Measurements from ENCODE around the gene PSME3.
A peak's percentile ranks its signal among the peaks of the same experiment; 100 is the strongest.

Gene PSME3

DNA sequence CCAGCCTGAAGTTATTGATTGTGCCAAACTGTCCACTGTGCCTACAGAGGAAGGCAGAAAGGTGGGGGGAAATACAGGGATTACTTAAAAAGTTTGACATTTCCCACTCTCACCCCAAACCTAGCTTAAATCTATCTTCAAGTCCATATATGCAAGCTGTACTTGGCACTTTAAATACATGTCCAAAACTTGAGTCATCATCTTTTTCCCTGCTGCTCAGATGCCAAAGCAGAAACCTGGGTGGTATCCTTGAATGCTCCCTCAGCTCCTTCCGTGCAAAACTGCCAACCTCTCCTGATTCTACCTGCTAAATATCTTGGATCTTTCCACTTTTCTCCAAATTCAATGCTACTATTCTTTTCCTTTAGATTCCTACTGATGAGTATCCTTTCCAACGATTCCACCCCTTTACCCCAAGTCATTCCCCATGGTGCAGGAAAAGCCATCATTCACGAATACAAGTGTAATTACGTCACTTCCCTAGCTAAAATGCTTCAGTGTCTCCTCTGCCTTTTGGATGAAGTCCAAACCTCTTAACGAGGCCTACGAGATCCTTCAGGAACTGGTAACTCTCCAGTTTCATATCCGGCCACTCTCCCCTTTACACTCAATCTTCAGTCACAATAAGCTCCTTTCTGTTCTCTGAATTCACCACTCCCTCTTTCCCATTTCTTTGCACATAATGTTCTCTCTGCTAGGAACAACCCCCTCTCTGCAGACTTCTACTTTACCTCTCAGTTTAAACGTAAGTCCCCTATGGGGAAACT lies 18.4 kb upstream of the PSME3 start:
- no peak for DNase-seq (ENCODE audit: low read depth in 1 of 2, low spot score in 1 of 2)

DNA sequence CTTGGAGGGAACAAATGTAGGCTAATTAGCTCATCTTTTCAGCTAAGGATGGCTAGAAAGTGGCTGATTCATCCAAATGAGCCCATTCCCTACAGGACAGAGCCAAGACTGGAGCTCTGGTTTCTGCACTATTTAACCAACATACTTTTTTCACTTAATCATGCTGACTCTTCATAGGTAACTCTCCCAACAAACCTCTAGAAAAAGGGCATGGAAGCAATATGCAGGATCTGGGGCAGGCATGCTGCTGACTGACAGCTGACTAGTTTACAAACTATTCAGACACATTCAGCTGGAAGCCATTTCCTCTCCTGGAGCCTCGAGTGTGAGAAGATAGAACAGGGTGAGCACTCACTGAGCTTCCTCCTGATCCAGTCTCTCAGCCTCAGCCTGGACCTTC lies 15.3 kb upstream of the PSME3 start:
- DNase-seq (ENCODE audit: low read depth in 1 of 2, low spot score in 1 of 2): no peak

DNA sequence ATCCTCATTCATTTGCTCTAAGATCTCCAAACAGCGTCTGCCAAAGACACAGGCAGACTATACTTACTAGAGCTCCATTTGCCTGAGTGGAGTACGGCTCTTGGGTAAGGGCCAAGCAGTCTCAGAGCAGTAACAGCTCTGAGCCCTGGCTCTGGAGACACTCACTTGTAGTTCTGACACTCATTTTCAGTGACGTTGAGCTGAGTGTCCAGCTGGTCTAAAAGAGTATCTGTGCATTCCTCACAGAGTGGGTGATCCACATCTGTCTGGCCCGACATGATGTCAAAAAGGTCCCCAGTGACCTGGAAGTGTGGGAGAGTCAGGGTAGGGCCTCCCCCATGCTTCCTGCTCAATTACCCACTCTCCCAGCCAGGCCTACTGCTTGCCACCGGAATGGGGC lies 14.8 kb upstream of the PSME3 start:
- DNase-seq (ENCODE audit: low read depth in 1 of 2, low spot score in 1 of 2): no peak

DNA sequence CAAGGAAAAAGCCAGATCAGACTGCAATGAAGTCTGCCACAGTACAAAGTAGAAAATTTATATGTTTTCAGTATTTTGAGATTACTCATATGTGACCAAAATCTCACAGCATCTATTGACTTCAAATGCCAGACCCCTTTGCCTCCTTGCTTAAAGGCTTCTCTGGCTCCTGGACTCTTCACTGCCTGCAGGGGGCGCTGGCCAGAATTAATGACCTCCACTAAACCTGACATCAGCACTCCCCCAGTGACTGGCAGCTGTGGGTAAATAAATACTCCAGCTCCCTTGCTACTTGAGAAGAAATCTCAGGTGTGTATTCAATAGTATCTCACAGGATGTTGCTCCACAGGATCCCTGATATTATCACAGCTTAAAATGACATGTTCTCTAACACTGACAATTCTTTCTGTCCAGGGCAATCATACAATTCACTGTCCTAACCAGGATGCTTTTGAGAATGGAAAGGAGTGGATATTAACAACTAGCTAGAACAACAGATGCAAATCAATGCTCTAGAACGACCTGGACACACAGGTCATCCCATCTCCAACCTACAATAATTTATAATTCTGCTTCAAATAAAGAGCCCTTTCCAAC lies 13.2 kb upstream of the PSME3 start:
- DNase-seq (ENCODE audit: low read depth in 1 of 2, low spot score in 1 of 2): peak; percentile 11 to 49

DNA sequence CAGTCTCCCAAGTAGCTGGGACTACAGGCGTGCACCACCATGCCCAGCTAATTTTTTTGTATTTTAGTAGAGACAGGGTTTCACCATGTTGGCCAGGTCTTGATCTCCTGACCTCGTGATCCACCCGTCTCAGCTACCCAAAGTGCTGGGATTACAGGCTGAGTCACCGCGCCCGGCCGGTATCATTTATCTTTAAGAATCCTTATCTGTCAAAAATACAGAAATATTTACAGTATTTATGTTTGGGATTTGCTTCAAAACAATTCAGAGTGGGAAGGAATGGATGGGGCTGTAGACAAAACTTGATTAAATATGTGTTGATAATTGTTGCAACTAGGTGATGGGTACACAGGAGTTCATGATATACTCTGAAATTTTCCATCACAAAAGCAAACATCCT lies 12.0 kb upstream of the PSME3 start:
- DNase-seq (ENCODE audit: low read depth in 1 of 2, low spot score in 1 of 2): no peak

DNA sequence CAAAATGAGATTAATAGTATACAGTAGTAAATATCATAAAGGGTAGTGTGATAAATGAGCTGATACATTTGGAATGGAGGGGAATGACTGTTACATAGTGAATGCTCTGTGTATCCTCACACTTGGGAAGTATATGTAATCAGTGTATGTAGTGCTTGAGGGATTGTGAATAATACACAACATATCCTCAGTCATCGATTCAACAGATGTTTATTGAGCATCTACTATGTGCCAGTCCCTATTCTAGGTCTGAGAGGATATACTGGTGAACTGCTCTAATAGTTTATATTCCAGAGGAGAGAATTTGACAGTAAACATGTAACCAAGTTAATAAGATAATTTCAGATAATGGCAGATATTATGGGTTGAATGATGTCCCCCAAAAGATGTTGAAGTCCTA lies 5.7 kb upstream of the PSME3 start:
- DNase-seq (ENCODE audit: low read depth in 1 of 2, low spot score in 1 of 2): no peak

DNA sequence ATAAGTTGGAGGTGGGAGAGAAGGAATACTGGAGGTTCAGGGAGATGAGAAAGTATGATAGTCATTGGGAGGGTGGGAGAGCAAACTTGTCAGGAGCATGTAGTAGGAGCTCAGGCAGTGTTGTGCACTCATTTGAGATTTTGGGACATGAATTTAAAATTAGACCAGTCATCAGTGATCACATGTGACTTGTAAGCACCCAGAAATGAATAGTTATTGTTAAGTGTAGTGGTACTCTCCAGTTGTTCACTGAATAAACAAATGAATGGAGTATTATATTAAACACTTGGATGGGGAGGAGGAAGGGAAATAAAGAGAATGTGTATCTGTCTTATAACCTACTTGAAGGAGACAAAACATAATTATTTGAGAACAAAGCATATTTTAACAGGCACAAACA lies 2.2 kb upstream of the PSME3 start:
- no peak for DNase-seq (ENCODE audit: low read depth in 1 of 2, low spot score in 1 of 2)

DNA sequence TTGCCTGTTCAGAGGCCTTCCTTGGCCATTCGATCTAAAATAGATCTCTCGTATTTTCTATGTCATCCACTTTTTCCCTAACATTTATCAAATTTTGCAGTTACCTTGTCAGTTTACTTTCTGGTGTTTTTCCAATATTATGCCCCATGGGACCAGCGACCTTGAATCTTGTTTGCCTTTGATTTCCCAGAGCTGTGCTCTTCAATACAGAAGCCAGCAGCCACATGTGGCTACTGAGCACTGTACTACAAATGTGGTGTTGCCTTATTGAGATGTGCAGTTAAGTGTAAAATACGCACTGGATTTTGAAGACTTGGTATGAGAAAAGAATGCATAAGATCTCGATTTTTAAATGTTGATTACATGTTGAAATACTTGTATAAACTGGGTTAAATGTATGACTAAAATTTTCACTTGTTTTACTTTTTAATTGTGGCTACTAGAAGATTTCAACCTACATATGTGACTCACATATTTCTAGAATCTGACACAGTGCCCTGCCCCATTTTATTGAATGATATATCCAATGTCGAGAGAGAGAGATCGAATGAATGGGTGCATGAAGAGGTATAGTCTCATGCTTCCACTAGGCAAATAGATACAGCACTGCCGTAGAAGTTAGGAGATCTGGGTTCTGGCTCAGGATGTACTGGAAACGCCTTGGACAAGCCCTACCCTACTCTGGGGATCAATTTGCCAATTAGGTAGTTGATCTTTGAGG lies 824 bp upstream of the PSME3 start:
- DNase-seq (ENCODE audit: low read depth in 1 of 2, low spot score in 1 of 2): no peak

DNA sequence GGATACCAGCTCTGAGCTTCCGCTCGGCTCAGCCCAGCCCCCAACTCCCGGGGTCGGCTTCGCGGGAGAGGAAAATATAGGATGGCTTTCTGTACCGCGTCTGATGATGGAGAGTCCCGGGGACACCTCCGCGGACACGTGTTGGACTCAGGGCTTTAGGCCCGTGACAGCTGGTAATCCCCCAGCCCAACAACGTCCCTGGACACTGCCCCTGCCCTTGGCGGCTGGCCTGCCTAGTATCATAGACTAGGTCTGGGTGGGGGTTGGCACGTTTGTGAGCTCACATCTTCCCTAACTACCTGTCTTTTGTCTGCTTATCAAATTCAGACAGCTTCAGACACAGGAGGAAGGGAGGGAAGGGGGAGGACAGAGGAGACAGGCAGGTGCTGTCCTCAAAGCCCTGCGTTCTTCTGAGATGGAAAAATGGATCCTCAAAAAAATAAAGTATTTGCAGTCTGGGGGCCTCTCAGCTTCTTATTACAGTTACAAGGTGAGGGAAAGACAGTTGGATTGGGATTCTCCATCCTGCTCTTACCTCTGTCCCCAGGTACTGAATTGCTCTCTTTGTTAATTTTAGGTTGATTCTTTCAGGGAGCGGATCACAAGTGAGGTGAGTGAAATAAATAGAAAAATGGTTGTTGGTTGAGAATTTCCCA lies 698 bp downstream of the PSME3 start:
- no peak for DNase-seq (ENCODE audit: low read depth in 1 of 2, low spot score in 1 of 2)

DNA sequence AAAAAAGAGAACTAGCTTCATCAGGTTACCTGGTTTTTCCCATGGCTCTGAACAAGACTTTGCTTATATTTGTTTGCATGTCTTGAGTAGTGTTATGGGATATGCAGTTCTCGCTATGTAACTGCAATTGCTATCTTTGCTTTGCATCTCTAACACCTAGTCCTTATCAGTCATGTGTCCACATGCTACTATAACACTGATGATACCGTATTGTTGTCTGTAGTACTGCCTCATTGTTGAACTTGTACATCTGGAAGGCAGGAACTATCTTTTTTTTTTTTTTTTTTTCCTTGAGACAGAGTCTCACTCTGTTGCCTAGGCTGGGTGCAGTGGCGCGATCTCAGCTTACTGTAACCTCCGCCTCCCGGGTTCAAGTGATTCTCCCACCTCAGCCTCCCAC lies 2.5 kb downstream of the PSME3 start:
- no peak for DNase-seq (ENCODE audit: low read depth in 1 of 2, low spot score in 1 of 2)

DNA sequence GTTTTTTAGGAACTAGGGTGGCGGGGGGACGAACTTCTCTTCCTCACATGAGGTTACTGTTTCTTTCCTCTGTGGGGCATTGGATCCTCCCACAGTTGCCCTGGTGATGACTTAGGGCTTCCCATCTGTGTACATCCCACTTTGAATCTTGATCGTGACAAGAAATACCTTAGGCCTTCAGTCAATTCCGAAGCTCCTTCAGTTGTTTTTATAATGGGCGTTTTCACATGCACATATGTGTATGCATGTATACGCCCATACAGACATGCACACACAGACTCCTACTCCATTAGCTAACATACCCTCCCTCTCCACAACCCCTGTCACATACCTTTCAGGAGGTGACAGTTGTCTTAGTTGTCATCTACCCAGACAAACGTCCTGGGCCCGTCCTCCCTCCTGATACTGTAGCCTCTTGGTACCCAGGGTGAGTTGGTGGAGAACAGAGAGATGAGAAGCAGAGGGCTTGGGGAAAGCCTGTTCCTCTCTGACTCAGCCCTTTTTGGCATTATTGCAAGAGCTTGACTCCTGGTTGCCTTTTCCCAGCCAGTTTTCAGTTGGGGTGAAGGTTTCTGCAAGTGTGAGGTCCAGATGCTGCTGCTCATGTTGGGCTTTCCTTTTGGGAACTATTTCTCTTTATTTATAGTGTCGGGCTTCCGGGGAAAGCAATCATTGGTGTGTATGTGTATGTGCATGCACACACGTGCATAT lies 8.9 kb downstream of the PSME3 start:
- DNase-seq (ENCODE audit: low read depth in 1 of 2, low spot score in 1 of 2): no peak

DNA sequence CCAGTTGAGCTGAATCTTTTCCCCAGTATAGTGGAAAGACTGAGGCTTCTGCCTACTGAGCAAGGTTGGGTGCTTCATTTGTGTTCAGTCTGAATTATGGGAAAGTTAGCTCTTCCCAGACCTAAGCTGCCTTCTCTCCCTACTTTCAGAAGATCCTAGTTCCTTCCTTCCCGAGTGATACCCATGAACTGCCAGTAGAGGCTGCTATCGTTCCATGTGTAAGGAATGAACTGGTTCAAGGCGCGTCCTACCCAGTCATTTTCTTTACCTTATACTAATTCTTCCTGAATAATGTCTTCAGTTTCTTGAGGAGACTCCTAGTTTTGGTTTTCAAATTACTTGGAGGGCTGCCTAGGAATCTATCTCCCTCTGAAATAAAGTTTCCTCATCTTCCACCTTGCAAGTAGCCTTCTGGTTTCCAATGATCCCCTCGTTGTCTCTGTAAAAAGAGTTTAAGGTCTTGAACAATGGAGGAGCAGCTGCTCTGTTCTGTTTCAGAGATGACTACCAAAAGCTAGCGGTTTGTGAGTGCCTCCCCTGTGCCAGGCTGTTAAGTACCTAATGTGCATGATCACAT lies 10.2 kb downstream of the PSME3 start:
- no peak for DNase-seq (ENCODE audit: low read depth in 1 of 2, low spot score in 1 of 2)

DNA sequence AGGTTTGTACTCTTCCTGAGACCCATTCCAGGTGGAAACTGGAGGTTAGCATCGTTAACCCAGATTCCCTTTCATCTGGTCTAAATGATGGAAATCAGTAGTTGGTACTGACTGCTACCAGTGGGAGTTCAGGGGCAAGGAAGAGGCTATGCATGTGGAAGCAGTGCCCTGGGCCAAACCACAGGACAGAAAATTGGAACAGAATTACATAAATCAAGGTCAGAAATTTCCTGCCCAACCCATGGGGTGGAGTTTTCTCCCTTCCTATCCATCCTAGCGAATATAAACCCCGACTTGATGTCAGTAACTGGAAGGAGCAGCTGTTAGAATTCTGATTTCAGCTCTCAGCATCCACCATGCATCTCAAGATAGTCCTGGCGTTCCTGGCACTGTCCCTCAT lies 11.1 kb downstream of the PSME3 start, which contains the start of gene AOC2:
Gene AOC2, plus strand, starts transcription at position 310 of the 400 bp plus-strand sequence. Its CDS starts 47 bp downstream, at position 357.
- DNase-seq (ENCODE audit: low read depth in 1 of 2, low spot score in 1 of 2): no peak

DNA sequence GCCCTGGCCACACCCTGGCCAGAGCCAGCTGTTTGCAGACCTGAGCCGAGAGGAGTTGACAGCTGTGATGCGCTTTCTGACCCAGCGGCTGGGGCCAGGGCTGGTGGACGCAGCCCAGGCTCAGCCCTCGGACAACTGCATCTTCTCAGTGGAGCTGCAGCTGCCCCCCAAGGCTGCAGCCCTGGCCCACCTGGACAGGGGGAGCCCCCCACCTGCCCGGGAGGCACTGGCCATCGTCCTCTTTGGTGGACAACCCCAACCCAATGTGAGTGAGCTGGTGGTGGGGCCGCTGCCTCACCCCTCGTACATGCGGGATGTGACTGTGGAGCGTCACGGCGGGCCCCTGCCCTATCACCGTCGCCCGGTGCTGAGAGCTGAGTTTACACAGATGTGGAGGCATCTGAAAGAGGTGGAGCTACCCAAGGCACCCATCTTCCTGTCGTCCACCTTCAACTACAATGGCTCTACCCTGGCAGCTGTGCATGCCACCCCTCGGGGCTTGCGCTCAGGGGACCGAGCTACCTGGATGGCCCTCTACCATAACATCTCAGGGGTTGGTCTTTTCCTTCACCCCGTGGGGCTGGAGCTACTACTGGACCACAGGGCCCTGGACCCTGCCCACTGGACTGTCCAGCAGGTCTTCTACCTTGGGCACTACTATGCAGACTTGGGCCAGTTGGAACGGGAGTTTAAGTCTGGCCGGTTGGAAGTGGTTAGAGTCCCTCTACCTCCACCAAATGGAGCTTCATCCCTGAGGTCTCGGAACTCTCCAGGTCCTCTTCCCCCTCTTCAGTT lies 11.8 kb downstream of the PSME3 start:
- no peak for DNase-seq (ENCODE audit: low read depth in 1 of 2, low spot score in 1 of 2)

DNA sequence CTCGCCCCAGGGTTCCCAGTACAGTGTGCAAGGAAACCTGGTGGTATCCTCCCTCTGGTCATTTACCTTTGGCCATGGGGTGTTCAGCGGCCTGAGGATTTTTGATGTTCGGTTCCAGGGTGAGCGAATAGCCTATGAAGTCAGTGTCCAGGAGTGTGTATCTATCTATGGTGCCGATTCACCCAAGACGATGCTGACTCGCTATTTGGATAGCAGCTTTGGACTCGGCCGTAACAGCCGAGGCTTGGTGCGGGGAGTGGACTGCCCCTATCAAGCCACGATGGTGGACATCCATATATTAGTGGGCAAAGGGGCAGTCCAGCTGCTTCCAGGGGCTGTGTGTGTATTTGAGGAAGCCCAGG lies 12.3 kb downstream of the PSME3 start:
- DNase-seq (ENCODE audit: low read depth in 1 of 2, low spot score in 1 of 2): no peak

DNA sequence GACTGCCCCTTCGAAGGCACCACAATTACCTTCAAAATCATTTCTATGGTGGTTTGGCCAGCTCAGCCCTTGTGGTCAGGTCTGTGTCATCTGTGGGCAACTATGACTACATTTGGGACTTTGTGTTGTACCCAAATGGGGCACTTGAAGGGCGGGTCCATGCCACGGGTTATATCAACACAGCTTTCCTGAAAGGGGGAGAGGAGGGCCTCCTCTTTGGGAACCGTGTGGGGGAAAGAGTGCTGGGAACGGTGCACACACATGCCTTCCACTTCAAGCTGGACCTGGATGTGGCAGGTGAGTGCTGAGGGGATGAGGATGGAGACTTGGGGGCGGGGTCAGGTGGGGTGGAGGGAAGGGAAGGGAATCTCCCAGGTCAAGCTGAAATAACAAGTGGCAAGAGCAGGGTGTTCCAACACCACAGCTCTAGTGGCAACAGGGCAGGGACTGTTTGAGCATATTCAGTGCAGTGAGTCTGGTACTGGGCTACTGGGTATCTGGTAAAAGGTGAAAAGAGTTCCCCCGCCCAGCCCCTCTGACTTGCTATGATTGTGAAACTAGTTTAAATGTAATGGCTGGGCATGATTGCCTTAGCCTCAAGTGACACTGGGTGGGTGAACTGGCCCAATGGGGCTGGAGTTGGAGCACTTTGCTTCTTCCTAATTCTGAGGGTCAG lies 12.9 kb downstream of the PSME3 start:
- no peak for DNase-seq (ENCODE audit: low read depth in 1 of 2, low spot score in 1 of 2)

DNA sequence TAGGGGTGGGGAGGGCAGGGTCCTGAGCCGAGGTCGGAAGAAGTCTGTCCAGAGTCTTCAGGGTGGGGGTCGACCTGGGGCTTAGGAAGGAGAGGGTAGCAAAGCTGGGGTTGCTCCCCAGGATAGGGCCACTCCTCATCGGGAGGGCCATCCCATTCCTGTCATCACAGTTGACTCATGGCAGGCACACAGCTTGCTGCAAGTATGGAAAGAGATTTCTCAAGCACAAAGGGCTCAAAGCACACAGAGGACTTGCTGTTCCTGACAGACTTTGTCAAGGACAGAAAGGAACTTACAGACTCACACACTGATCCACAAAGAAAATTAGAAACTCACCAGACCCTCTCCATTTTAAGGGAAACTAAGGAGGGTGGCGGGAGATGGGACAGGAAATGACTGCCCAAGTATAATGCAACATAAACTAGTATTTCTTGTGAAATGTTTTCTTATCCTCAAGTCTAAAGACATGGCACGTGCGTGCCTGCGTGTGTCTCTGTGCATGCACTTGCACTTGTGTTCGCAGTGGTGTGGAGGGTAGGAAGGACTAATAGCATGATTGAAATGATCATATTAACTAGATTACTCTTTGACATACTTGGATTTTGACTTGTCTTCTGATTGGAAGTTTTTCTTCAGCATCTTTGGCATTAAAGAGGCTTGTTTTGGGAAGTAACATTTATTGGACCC lies 13.5 kb downstream of the PSME3 start:
- no peak for DNase-seq (ENCODE audit: low read depth in 1 of 2, low spot score in 1 of 2)

DNA sequence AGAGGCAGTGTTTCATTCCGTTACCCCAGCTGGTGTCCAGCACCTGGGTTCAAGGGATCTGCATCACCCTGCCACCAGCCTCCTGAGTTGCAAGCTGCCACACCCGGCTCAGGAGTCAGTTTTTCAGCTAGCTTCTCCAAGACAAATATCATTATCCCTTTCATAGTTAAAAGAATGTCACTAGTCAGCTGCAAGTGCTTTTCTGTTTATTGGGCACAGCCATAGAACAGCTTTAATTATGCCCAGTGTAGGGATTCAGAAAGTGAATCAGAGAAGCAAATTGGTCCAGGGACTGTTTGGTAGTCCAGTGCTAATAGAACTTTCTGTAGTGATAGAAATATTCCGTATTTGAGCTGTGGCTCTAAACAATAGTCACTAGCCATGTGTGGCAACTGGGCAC lies 14.9 kb downstream of the PSME3 start:
- DNase-seq (ENCODE audit: low read depth in 1 of 2, low spot score in 1 of 2): no peak

DNA sequence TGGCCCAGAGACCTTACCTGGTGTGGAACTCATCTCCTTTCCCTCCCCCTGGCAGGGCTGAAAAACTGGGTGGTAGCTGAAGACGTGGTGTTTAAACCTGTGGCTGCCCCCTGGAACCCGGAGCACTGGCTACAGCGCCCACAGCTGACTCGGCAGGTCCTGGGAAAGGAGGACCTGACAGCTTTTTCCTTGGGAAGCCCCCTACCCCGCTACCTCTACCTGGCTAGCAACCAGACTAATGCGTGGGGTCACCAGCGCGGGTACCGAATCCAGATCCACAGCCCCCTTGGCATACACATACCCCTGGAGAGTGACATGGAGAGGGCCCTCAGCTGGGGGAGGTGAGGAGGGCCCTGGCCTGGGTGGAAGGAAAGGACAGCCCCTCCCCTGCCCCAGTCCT lies 15.8 kb downstream of the PSME3 start:
- no peak for DNase-seq (ENCODE audit: low read depth in 1 of 2, low spot score in 1 of 2)

All from stimulated activated CD4-positive, alpha-beta T cell treated with anti-CD3 and anti-CD28 coated beads, Interleukin-15, amount 100 ng/mL, for 1 hour (primary cell).